Amniotic stem cell (primary cell): ENCODE measurements around the gene BDKRB1.

Experiments
- DNase-seq: peaks from one replicate; lab custom pipeline; 2025; lab: John Stamatoyannopoulos, UW

Gene BDKRB1

DNA sequence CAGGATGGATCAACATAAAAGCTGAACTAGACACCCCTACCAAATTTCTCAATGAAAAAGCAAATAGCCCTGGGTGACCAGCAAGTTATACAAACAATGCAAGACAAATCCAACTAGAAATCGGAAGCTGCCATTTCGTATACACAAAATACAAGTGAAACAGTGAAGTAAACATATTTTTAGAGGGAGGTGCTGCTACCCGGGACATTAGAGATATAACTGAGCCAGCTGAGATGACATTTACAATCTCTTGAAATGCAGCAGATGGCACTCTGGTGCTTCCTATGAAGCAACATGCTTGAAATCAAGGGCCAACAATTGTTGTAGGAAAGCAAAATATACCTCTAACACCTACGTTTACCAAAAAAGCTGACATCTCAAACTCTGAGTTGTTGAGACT is 25.5 kb downstream of the BDKRB1 start:
- DNase-seq: no peak

GRCh38 chr14:96284008-96284407 is 28.0 kb downstream of the BDKRB1 start:
- no peak for DNase-seq

DNA sequence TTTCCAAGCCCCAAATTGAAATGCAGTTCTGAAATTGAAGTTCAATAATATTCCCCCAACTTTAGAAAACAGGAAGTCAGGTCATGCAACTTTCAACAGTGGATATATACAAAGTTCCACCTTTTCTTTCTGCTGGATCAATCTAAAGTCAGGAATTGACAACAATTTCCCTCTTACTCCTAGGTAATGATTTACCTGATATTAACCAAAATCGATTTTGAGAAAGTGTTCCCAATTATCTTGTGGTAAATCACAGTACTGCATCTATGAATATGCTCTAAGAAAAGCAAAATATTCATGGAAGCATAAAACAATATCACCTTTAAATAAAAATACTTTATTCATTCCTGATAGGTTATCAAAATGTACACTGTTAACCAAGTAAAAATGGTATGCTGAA is 28.4 kb downstream of the BDKRB1 start:
- no peak for DNase-seq

DNA sequence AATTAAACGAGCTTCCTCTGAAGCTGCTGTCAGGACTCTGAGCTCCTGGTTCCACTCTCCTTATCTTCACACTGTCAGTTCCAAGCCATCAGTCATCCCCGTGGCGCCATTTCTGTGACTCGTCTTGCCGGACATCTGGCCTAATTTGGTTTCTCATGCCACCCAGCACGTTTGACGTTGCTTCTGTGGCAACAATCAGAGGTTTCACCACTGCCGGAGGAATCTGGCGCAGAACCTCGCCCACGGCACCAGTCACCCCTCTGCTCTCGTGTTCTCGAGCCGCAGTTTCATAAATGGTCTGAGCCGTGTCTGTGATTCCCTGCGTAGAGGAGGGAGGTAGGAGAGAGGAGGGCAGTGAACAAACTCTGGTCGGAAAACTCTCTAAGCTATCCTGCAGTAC is 29.7 kb downstream of the BDKRB1 start:
- no peak for DNase-seq

GRCh38 chr14:96286251-96286650 is 30.2 kb downstream of the BDKRB1 start:
- DNase-seq: no peak

DNA sequence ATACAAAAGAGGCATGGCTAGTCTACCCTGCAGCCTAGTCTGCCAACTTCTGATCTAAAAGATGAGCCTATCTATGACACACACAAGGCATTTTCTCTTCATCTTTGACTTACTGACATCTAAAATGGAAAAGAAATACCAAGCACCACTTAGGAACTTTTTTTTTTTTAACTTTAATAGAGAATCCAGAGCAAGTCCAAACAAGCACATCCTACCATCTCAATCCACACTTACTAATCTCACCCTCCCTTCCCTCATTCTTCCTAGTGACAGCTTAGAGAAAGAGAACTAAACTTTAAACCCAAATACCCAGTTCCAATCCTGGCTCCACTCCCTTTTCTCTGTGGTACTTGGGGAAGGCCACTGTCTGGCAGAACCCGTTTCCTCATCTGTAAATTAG is 31.8 kb downstream of the BDKRB1 start:
- DNase-seq: no peak

DNA sequence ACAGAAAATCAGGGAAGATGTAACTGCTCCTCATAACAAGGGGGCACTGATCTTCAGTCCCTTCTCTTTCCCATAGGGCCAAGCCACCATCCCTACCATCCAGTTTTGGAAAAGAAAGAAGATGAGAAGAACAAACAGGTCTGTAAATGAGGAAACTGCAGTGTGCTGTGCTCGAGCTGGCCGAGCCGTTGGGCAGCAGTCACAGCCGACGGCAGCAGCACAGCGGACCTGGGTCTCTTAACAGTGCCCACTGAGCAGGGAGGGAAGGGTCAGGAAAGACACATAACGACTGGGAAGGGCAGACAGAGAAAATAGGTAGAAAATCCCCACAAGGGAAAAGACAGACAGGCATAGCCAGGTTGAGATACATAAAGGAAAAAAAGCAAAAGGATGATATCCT is 38.2 kb downstream of the BDKRB1 start:
- DNase-seq: no peak

DNA sequence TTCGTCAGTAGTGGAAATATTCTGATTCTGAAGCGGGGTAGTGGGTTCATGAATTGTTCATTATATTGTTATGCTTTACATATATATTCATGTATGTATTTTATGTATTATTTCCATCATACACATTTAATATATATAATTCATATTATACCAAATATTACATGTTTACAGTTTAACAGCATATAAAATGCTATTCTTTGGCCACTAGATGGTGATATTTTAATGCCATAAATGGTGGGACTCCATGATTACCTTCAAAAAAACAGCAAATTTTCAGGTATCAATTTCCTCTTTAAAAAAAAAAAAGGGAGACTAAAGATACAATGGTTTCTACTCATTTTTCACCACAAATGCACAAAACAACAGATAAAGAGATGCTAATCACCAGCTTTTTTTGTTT is 41.0 kb downstream of the BDKRB1 start:
- no peak for DNase-seq

- no peak for DNase-seq
Observed at GRCh38 chr14:96297997-96298515, 42.0 kb downstream of the BDKRB1 start.

- no peak for DNase-seq
Observed at GRCh38 chr14:96299441-96299840, 43.4 kb downstream of the BDKRB1 start.

DNA sequence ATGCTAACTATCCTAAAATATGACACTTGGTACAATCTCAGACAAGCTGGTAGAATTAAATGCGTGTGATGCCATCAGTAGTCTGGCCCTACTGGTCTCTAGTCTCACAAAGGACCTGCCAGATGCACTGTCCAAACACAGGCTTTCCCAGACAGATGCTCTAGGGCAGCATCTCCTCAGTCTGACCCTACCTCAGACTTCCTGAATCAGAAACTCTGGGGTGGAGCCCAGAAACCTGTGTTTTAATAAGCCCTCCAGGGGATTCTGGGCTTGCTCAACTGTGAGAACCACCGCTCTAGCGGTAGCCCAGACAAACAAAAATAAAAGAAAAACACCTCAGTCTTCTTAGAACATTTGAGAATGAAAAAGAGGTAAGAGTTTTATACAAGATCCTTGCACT is 48.0 kb downstream of the BDKRB1 start:
- no peak for DNase-seq

- DNase-seq: no peak
Observed at GRCh38 chr14:96304956-96305355, 48.9 kb downstream of the BDKRB1 start.

GRCh38 chr14:96307434-96307833 is 51.4 kb downstream of the BDKRB1 start:
- no peak for DNase-seq

DNA sequence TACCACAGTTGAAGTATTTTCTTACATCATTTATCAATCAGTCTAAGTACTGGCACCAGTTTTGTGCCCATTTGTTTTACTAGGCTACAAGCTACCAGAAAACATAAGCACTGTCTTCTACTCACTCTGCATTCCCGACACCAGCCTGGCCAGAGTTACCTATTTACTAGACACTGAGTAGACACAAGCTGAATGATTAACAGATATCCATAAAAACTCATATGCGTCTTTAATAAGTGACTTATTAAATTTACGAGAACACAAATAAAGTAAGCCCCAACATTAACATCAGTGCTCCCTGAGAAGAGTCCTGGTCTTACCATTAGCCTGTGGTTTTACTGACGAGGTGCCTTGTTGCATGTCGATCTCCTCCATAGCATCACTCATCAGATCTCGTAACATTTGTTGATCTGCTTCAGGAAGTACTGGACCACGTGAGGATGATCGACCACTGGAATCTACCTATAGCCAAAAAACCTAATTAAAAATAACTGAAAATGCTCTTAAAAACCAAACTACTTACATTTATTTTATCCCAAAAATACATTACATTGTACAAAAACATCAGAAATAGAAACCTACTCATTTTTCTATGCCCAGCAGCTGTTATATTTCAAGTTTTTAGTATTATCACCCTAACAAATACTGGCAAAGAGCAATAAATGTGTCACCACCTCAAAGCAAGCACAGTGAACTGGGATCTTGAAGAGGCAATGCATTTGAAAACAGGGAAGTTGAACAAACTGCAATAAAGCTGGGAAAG is 53.3 kb downstream of the BDKRB1 start:
- DNase-seq: no peak

DNA sequence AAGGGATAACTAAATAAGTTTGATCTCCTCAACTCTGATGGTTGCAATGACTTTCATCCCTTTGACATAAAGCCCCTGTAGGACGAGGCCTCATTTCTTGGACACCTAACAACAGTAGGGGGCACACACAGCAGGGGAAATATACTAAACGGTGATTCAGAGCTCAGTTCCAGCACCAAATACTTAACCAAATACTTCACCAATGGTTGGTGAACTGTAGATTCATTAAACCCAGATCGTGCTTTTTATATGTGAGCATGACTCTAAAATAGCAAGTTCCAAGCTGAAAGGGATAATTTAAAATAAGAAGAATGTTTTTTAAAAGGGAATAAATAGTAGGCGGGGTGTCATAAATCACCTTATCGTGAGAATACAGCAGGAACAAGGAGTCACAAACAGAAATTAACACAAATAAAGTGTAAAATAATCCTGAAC is 53.9 kb downstream of the BDKRB1 start:
- DNase-seq: no peak

- DNase-seq: no peak
Observed at GRCh38 chr14:96310906-96311305, 54.9 kb downstream of the BDKRB1 start.
